Measurements from ENCODE around the gene ZC3H13. TPM values are rescaled to one million over a fixed set of nuclear protein-coding genes. Genes with fewer than 3 reads are reported as not detected.

Gene ZC3H13
- total RNA-seq, 2 experiments from 2014 or later, result 27.2 to 43.9 TPM

GRCh38 chr13:46062185-46062584 is 9.6 kb upstream of the ZC3H13 start:
- Histone ChIP-seq H3K9me2 (ENCODE audit: insufficient read depth, low read length) (no peaks in the 10 kb centered on the region), H3K36me3 (ENCODE audit: insufficient read depth, low read length) (no peaks in the 10 kb centered on the region), H3K9me3 (ENCODE audit: low read length) (no peaks in the 10 kb centered on the region), H3K4me3 (ENCODE audit: low read depth, low read length, poor library complexity, severe bottlenecking) (no peak overlapping the region), H3K4me2 (ENCODE audit: low read length) (no peak overlapping the region), H3K27ac (ENCODE audit: low read depth, low read length, poor library complexity, severe bottlenecking) (no peak overlapping the region), H4K20me1 (ENCODE audit: insufficient read depth, low read length) (no peaks in the 10 kb centered on the region), H3K4me1 (ENCODE audit: insufficient read depth, low read length, poor library complexity, severe bottlenecking) (peaks cover 8% of the 10 kb centered on the region), H2AFZ (ENCODE audit: low read length) (no peak overlapping the region), H3K79me2 (ENCODE audit: insufficient read depth, low read depth, low read length) (no peaks in the 10 kb centered on the region)
- intact Hi-C loops (cut with micrococcal nuclease; ENCODE audit: unreplicated experiment), result no loop called here
- no peak for DNase-seq (ENCODE audit: low spot score)
- BruUV-seq (replicated peaks), result no TSS peak
- CTCF ChIA-PET (ENCODE audit: unreplicated experiment), result no interaction called here
- TF ChIP-seq EZH2phosphoT487 (IDR thresholded peaks at IDR 0.05; ENCODE audit: borderline replicate concordance, low read depth, low read length) (no peak), CTCF (conservative IDR thresholded peaks at IDR 0.05; ENCODE audit: low read length) (no peak)
- POLR2A ChIA-PET, result no interaction called here

- Histone ChIP-seq H3K79me2 (ENCODE audit: insufficient read depth, low read depth, low read length) (no peaks in the 10 kb centered on the region), H3K4me1 (ENCODE audit: insufficient read depth, low read length, poor library complexity, severe bottlenecking) (peaks cover 8% of the 10 kb centered on the region), H3K4me3 (ENCODE audit: low read depth, low read length, poor library complexity, severe bottlenecking) (no peak overlapping the region), H3K9me3 (ENCODE audit: low read length) (no peaks in the 10 kb centered on the region), H3K4me2 (ENCODE audit: low read length) (no peak overlapping the region), H3K36me3 (ENCODE audit: insufficient read depth, low read length) (no peaks in the 10 kb centered on the region), H2AFZ (ENCODE audit: low read length) (no peak overlapping the region), H3K9me2 (ENCODE audit: insufficient read depth, low read length) (no peaks in the 10 kb centered on the region), H4K20me1 (ENCODE audit: insufficient read depth, low read length) (no peaks in the 10 kb centered on the region), H3K27ac (ENCODE audit: low read depth, low read length, poor library complexity, severe bottlenecking) (no peak overlapping the region)
- intact Hi-C loops (cut with micrococcal nuclease; ENCODE audit: unreplicated experiment), result no loop called here
- ChIA-PET POLR2A (interaction anchor here (0.7 to 1.3 kb wide), 3 partner anchors 12 to 692 kb away, joined by 3 to 5 read pairs (median 3); no protein-coding TSS in a partner anchor), CTCF (ENCODE audit: unreplicated experiment) (interaction anchor here (0.6 kb wide), 1 partner anchor 1683 kb away, joined by 3 read pairs; no protein-coding TSS in a partner anchor)
- no peak for TF ChIP-seq CTCF (conservative IDR thresholded peaks at IDR 0.05; ENCODE audit: low read length)
- no peak for TF ChIP-seq EZH2phosphoT487 (IDR thresholded peaks at IDR 0.05; ENCODE audit: borderline replicate concordance, low read depth, low read length)
- BruUV-seq (replicated peaks), result no TSS peak
- no peak for DNase-seq (ENCODE audit: low spot score)
These were observed 6.9 kb upstream of the ZC3H13 start for GRCh38 chr13:46059405-46059804.

GRCh38 chr13:46058268-46058667 is 5.7 kb upstream of the ZC3H13 start:
- ChIA-PET CTCF (ENCODE audit: unreplicated experiment) (no interaction called here), POLR2A (interaction anchor here (0.7 kb wide), 1 partner anchor 16 kb away, joined by 4 read pairs; no protein-coding TSS in a partner anchor)
- no peaks in the 10 kb centered on the region for H3K9me2 ChIP-seq (ENCODE audit: insufficient read depth, low read length)
- H4K20me1 ChIP-seq (ENCODE audit: insufficient read depth, low read length), result no peaks in the 10 kb centered on the region
- no peak overlapping the region for H2AFZ ChIP-seq (ENCODE audit: low read length)
- BruUV-seq (replicated peaks), result no TSS peak
- H3K79me2 ChIP-seq (ENCODE audit: insufficient read depth, low read depth, low read length), result no peaks in the 10 kb centered on the region; the same call in 1 of the 2 replicates
- H3K27ac ChIP-seq (ENCODE audit: low read depth, low read length, poor library complexity, severe bottlenecking), result no peak overlapping the region
- H3K4me2 ChIP-seq (ENCODE audit: low read length), result no peak overlapping the region
- peaks cover 12% of the 10 kb centered on the region for H3K4me1 ChIP-seq (ENCODE audit: insufficient read depth, low read length, poor library complexity, severe bottlenecking)
- no peaks in the 10 kb centered on the region for H3K9me3 ChIP-seq (ENCODE audit: low read length)
- TF ChIP-seq EZH2phosphoT487 (IDR thresholded peaks at IDR 0.05; ENCODE audit: borderline replicate concordance, low read depth, low read length) (no peak), CTCF (conservative IDR thresholded peaks at IDR 0.05; ENCODE audit: low read length) (no peak)
- DNase-seq (ENCODE audit: low spot score), result no peak
- intact Hi-C loops (cut with micrococcal nuclease; ENCODE audit: unreplicated experiment), result no loop called here
- no peaks in the 10 kb centered on the region for H3K36me3 ChIP-seq (ENCODE audit: insufficient read depth, low read length)
- no peak overlapping the region for H3K4me3 ChIP-seq (ENCODE audit: low read depth, low read length, poor library complexity, severe bottlenecking)

Measured in OCI-LY7 (cell line).